Heart right ventricle (tissue), 16 donors: Measurements from ENCODE around the gene HOMER3. TPM values are rescaled to one million over a fixed set of nuclear protein-coding genes. Genes with fewer than 3 reads are reported as not detected.
"Not testable (repeated sequence)": the region's sequence is repeated elsewhere in the genome, so short reads cannot be mapped to it uniquely, and the experiment has no call there.

ENCODE experiments used
- ATAC-seq, 8 donors: fragments of 200-7000 bp; cut with Tn5 transposase; one replicate each; pipeline ENCODE4 v1.9.1; 2020; ENCODE audit warnings: mild to moderate bottlenecking in 8 of 8, moderate library complexity in 8 of 8, moderate number of reproducible peaks in 1 of 8
- DNase-seq, 2 donors: peaks; one replicate each; pipeline ENCODE4 v3.0.0-alpha.2; 2020
- H3K27ac ChIP-seq, 10 donors: fragments of 200-600 bp; sonication (generic) in 2 of 10; one replicate each; pipeline versions ENCODE4 v1.5.0 to v1.8.0; 2020 to 2022; ENCODE audit warnings: mild to moderate bottlenecking in 3 of 10
- H3K27me3 ChIP-seq, 7 donors: fragments of 200-600 bp; one replicate each; pipeline ENCODE4 v1.8.0; 2021 to 2022; ENCODE audit warnings: mild to moderate bottlenecking in 2 of 7
- H3K36me3 ChIP-seq, 9 donors: fragments of 200-600 bp; sonication (generic) in 1 of 9; one replicate each; pipeline versions ENCODE4 v1.5.0 to v1.8.0; 2020 to 2022; ENCODE audit warnings: mild to moderate bottlenecking in 2 of 9
- H3K4me1 ChIP-seq, 9 donors: fragments of 200-600 bp; sonication (generic) in 1 of 9; one replicate each; pipeline versions ENCODE4 v1.5.0 to v1.8.0; 2020 to 2022; ENCODE audit warnings: mild to moderate bottlenecking in 4 of 9
- H3K4me3 ChIP-seq, 10 donors: fragments of 200-600 bp; sonication (generic) in 2 of 10; one replicate each; pipeline versions ENCODE4 v1.5.0 to v1.8.0; 2020 to 2022; ENCODE audit warnings: mild to moderate bottlenecking in 7 of 10, moderate library complexity in 2 of 10
- H3K9me3 ChIP-seq, 11 donors: fragments of 200-600 bp in 10 of 11; sonication (generic) in 2 of 11; one replicate each; pipeline versions ENCODE4 v1.5.0 to v1.8.0; 2013 to 2022; ENCODE audit warnings: mild to moderate bottlenecking in 2 of 11, control low read depth in 1 of 11, moderate library complexity in 1 of 11
- CTCF ChIP-seq, 9 donors: fragments of 200-600 bp; sonication (generic) in 2 of 9; IDR thresholded peaks; one replicate each; pipeline versions ENCODE4 v1.5.0 to v1.8.0; 2021 to 2022; ENCODE audit warnings: antibody characterized with exemption in 9 of 9, mild to moderate bottlenecking in 5 of 9, moderate library complexity in 1 of 9
- WGBS, 2 donors: extraction: QIAGEN DNeasy Blood & Tissue Kit; methylation state at CpG; one replicate each; pipeline ENCODE4 v1.1.7; 2013; ENCODE audit warnings: inconsistent platforms in 1 of 2; 5-methylcytosine and 5-hydroxymethylcytosine counted together
- intact Hi-C, 10 donors: fragments of 100-400 bp; cut with DNase I; formaldehyde crosslinking; loops; one replicate each; pipeline versions ENCODE4 v1.11.1 to v1.14.2; 2022
- polyA plus RNA-seq, 2 donors: library from polyadenylated mRNA; stranded (reverse); fragments of 200-250 nt; gene quantifications; one replicate each; pipeline ENCODE4 v1.2.3, GENCODE V29; 2013
- total RNA-seq, 10 donors: library from RNA; stranded (reverse); fragmentation: NEBNext Ultra II Directional in 3 of 10; extraction: Animal tissue kit (Norgen Biotek cat#: 25700) in 3 of 10; gene quantifications; one replicate each; pipeline versions ENCODE4 v1.2.1 to v1.2.4, GENCODE V29; 2021 to 2023
- donor health status: Arrhythmogenic right ventricular cardiomyopathy.
- donor health status: ischemic (EF 13 %, LVEDD 7.1; RV severe dilation, severe dysfunction).
- donor health status: healthy with polysubstance abuse.
- donor health status: DM: no; HTN: yes; CAD: no.
- donor health status: DM: no; HTN: no; CAD: no.
- donor health status: ischemic (EF 25% LVEDD 6.9; RV normal size, moderate dysfunction).
- donor health status: ischemic (EF 25% LVEDD 5.7; RV mildly dilated, moderate dysfunction).
- donor health status: healthy.
- donor health status: DM: yes; HTN: yes; CAD: no.
- donor health status: Ischemic cardiomyopathy.
- donor health status: ischemic (EF 35%, LVEDD 5.7; RV mildly dilated, moderate dysfunction).
- donor health status: nonischemic (EF 11% LVEDD 7.7; RV severe dilation, severe dysfunction).
- donor health status: DM: yes; HTN: yes; CAD: no.
- donor health status: PGD.
- donor health status: ischemic (EF 29% LVEDD 5.4; RV normal size, mild dysfunction).
- donor health status: nonischemic (EF 23%, LVEDD 6.1; RV moderate dilation, normal function).

Gene HOMER3
- total and polyA plus RNA-seq, 12 donors, result 10.4 to 24.8 (median 14.8) TPM

DNA sequence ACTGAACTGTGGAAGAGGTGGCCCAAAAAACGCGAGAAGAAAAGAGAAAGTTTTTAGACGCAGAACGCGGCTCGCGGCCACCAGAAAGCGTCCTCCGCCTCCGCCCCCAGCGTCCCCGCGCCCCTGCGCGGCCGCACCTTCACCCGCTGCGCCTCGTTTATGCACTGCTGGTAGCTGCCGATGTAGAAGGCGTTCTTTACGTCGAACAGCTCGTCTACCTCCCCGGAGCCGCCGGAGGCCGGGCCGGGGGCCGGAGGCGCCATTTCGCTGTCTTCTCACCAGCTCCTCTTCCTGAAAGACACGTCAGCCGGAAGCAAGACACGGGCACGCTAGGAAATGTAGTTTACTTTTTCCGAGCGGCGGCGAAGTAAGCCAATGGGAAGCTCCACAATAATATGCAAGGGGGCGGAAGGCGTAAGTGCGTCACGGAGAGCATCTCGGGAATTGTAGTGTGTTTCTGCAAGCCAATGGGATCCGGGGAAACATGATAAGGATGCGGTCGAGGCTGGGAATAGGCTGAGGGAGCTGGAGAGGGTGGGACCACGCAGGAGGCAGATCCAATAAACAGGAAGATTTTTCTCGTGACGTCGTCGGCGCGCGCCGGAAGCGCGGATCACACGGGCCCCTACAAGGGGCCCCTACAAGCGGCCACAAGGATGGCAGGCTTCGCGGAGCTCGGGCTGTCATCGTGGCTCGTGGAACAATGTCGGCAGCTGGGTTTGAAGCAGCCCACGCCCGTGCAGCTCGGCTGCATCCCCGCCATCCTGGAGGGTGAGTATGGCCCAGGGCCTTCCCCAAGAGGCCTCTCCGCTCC is 21.7 kb downstream of the HOMER3 start, which contains the start of the genes COPE and DDX49:
TSS of gene COPE (minus strand) at position 302 of the 814 bp plus-strand sequence. CDS start at position 263, 39 bp downstream.
TSS of gene DDX49 (plus strand) at position 630 of the 814 bp plus-strand sequence. CDS start at position 657, 27 bp downstream.
- DNase-seq, result peak; percentile 95 to 99
- TF ChIP-seq CTCF (IDR thresholded peaks at IDR 0.05), result peak in 1 of 9 donors; percentile 7
- intact Hi-C loops, result loop anchor here in 2 of 10 donors (1.0 to 10.0 kb wide), 3 partner anchors 21 to 454 kb away; partner anchors contain the start of gene HOMER3 (in 1 of the 2)
- Histone ChIP-seq H3K4me3 (peak within 1 kb of the TSS; percentile 65 to 98 (median 88)), H3K4me1 (peaks cover 11 to 40% (median 31%) of the 10 kb centered on the region in 9 donors), H3K27me3 (no peaks in the 10 kb centered on the region), H3K9me3 (no peaks in the 10 kb centered on the region), H3K27ac (peak within 1 kb of the TSS; percentile 76 to 94 (median 90)), H3K36me3 (peaks cover 0 to 63% (median 21%) of the 10 kb centered on the region in 9 donors)
- WGBS, 2 donors, result 0% methylated on average over 72 of the region's 72 CpGs
- ATAC-seq, result peak; percentile 96 to 99 (median 99)

DNA sequence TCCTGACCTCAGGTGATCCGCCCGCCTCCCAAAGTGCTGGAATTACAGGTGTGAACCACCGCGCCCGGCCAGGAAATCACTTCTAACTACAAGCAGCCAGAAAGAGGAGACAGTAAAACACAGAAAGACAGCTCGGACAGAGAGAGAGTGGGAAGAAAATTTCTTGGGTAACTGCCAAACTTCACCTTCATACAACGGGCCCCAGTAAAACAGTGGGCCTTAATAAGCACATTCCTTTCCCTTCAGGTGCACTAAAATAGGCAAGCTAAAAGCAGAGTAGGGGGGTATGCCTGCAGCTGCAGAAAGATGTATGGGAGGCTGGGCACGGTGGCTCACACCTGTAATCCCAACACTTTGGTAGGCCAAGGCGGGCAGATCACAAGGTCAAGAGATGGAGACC is 23.4 kb downstream of the HOMER3 start:
- 86% methylated on average over 9 of the region's 9 CpGs for WGBS, 2 donors
- Histone ChIP-seq H3K4me1 (peaks cover 11 to 44% (median 31%) of the 10 kb centered on the region in 9 donors), H3K36me3 (peaks cover 0 to 63% (median 12%) of the 10 kb centered on the region in 9 donors), H3K4me3 (peak overlapping the region in 4 of 10 donors; percentile 89 to 98 (median 94))
- not testable (repeated sequence) for H3K27ac ChIP-seq, DNase-seq, ATAC-seq, H3K27me3 ChIP-seq, H3K9me3 ChIP-seq
- intact Hi-C loops, result loop anchor here in 1 of 10 donors (10.0 kb wide), 1 partner anchor 453 kb away; no protein-coding TSS in a partner anchor

GRCh38 chr19:18915639-18916038 is 25.4 kb downstream of the HOMER3 start:
- H3K4me1 ChIP-seq, result peaks cover 10 to 38% (median 26%) of the 10 kb centered on the region in 9 donors
- peaks cover 0 to 60% (median 9%) of the 10 kb centered on the region in 9 donors for H3K36me3 ChIP-seq
- H3K9me3 ChIP-seq, result no peaks in the 10 kb centered on the region
- TF ChIP-seq CTCF (IDR thresholded peaks at IDR 0.05), result peak in 8 of 9 donors; percentile 6 to 46 (median 32)
- H3K4me3 ChIP-seq, result no peak overlapping the region
- 50 to 57% methylated on average over 5 of the region's 5 CpGs for WGBS, 2 donors
- intact Hi-C loops, result loop anchor here in 1 of 10 donors (10.0 kb wide), 1 partner anchor 451 kb away; no protein-coding TSS in a partner anchor
- H3K27me3 ChIP-seq, result no peaks in the 10 kb centered on the region
- no peak overlapping the region for H3K27ac ChIP-seq
- no peak for DNase-seq
- no peak for ATAC-seq

GRCh38 chr19:18913466-18913865 is 27.6 kb downstream of the HOMER3 start:
- Histone ChIP-seq H3K36me3 (peaks cover 0 to 82% (median 9%) of the 10 kb centered on the region in 9 donors), H3K9me3 (no peaks in the 10 kb centered on the region), H3K27me3 (no peaks in the 10 kb centered on the region), H3K4me3 (no peak overlapping the region), H3K4me1 (peaks cover 3 to 27% (median 15%) of the 10 kb centered on the region in 9 donors), H3K27ac (no peak overlapping the region)
- intact Hi-C loops, result loop anchor here in 1 of 10 donors (10.0 kb wide), 1 partner anchor 449 kb away; no protein-coding TSS in a partner anchor
- ATAC-seq, result peak in 1 of 8 donors; percentile 15
- DNase-seq, result no peak
- no peak for TF ChIP-seq CTCF (IDR thresholded peaks at IDR 0.05)
- WGBS, 2 donors, result 93 to 96% methylated on average over 5 of the region's 5 CpGs
